Measurements from ENCODE around the gene CCDC81.

The CCDC81 gene

DNA sequence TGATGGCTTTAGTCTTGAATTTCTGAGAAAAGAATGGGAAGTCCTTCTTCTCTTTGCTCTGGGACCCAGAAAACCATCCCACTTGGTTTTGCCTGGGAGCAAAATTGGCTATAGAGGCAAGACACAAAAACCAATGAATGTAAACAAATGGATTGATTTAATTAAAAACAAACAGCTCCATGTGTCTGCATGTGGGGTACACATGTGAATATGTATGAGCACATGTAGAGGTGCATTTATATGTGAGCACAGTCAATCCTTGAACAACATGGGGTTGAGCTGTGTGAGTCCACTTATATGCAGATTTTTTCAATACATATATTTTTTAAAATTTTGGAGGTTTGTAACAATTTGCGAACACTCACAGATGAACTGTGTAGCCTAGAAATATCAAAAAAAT lies 87.2 kb downstream of the CCDC81 start:
- DNase-seq (ENCODE audit: insufficient read length, low spot score) (no peak), FAIRE-seq (no peak)

DNA sequence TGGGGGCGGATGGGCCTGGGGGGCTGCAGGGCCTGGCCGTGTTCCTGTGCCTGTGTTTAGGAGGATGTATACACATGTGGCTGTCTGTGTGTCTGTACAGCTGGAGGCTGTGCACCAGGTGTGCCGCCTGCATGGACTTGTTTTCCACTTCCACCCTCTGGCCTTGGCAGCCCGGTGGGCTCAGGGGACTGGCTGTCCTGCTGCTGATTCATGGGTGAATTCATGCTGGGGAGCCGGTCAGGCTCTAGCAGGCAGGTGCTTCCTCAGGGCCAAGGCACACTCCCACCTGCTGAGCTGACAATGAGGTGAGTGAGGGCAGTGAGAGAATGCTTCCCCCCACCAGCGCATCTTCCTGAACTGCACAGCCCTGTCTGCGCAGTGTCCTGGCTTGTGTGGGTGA lies 88.4 kb downstream of the CCDC81 start:
- peak; percentile 13 for FAIRE-seq
- DNase-seq (ENCODE audit: insufficient read length, low spot score): no peak

GRCh38 chr11:86463955-86464354 lies 89.3 kb downstream of the CCDC81 start:
- DNase-seq (ENCODE audit: insufficient read length, low spot score) (no peak), FAIRE-seq (no peak)

- DNase-seq (ENCODE audit: insufficient read length, low spot score) (no peak), FAIRE-seq (peak; percentile 54)
These were observed 90.0 kb downstream of the CCDC81 start for GRCh38 chr11:86464509-86465221.

DNA sequence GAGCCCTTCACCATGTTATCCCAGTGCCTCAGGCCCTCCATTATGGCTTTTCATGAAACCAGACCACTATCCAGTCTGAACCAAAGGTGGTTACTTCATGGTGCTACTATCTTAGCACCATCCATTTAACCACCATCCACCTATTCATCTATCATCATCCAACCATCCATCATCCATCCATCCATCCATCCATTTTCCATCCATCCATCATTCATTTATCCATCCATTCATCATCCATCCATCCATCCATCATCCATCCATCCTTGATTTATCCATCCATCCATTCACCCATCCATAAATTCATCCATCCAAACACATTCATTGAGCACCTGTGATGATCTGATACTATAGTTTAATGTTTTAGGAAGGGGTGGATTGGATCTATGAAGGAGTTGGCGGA lies 93.5 kb downstream of the CCDC81 start:
- peak; percentile 13 for FAIRE-seq
- DNase-seq (ENCODE audit: insufficient read length, low spot score): no peak

DNA sequence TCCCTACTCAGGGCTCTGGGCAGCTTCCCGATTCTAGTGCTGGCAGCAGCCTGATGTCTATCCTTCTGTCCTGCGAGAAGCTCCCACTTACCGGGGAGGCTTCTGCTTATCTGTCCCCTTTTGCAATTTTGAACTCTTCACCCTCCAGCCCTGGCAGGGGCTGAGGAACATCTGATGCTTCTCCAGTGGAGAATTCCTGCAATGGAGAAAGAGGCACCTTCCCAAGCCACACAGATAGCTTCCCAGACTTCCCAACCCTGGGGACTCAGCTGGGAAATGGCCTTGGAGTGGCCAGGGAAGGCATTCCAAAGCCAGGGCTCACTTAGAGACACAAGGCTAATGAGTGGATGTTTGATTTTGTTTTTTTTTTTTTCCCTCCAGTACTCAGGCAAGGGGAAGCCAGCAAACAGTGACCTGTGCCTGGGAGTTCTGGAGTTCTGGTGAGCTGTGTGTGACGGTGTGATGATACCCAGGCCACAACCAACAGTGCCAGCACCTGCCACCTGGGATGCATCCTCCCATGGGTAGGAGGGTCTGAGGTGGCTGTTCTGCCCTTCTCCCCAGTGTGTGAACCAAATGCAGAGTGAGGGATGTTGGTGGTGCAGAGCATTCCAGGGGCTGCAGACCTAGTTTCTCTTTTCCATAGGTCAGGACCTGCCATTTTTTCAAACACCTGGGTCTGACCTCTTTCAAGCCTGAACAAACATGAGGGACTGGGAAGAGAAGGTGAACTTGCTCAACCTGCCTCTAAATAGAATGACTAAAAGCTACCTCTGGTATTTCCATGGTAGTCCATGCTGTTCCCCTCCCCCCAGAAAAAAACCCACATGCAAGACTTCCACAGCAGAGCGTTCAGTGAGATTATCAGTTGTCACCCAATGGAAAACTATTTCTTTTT lies 95.1 kb downstream of the CCDC81 start:
- FAIRE-seq: no peak
- no peak for DNase-seq (ENCODE audit: insufficient read length, low spot score)

Measured in HTR-8/SVneo (cell line).